ENCODE results near the gene TXNIP.

GRCh38 chr1:145942871-145943270 is 53.5 kb downstream of the TXNIP start:
- TF ChIP-seq, protein P1, sequence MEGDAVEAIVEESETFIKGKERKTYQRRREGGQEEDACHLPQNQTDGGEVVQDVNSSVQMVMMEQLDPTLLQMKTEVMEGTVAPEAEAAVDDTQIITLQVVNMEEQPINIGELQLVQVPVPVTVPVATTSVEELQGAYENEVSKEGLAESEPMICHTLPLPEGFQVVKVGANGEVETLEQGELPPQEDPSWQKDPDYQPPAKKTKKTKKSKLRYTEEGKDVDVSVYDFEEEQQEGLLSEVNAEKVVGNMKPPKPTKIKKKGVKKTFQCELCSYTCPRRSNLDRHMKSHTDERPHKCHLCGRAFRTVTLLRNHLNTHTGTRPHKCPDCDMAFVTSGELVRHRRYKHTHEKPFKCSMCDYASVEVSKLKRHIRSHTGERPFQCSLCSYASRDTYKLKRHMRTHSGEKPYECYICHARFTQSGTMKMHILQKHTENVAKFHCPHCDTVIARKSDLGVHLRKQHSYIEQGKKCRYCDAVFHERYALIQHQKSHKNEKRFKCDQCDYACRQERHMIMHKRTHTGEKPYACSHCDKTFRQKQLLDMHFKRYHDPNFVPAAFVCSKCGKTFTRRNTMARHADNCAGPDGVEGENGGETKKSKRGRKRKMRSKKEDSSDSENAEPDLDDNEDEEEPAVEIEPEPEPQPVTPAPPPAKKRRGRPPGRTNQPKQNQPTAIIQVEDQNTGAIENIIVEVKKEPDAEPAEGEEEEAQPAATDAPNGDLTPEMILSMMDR (IDR thresholded peaks at IDR 0.05): no peak
- no peak for TF ChIP-seq ZFX (IDR thresholded peaks at IDR 0.05; ENCODE audit: borderline replicate concordance)

Data from 22Rv1 (cell line).